Neutrophil (primary cell): ENCODE measurements around the gene ZNF146.
"Not testable (repeated sequence)": the region's sequence is repeated elsewhere in the genome, so short reads cannot be mapped to it uniquely, and the experiment has no call there.

Experiments
- H3K27ac ChIP-seq: fragments of 200-600 bp; sonication (generic); 2 replicates; pipeline ENCODE4 v1.5.1; 2016; ENCODE audit warnings: mild to moderate bottlenecking, moderate library complexity
- H3K27me3 ChIP-seq: fragments of 200-600 bp; sonication (generic); 2 replicates; pipeline ENCODE4 v1.6.0; 2016; ENCODE audit warnings: mild to moderate bottlenecking
- H3K36me3 ChIP-seq: fragments of 200-600 bp; sonication (generic); 2 replicates; pipeline ENCODE4 v1.5.1; 2017
- H3K4me1 ChIP-seq, 2 experiments: fragments of 200-600 bp in 1 of 2; sonication (generic) in 1 of 2; 1 replicate in 1 of 2; 2 replicates in 1 of 2; pipeline versions ENCODE4 v1.5.1 to v1.6.1; 2013 to 2016; ENCODE audit warnings: low read depth in 1 of 2, low read length in 1 of 2, mild to moderate bottlenecking in 1 of 2, moderate library complexity in 1 of 2; ENCODE audit not compliant: control insufficient read depth in 1 of 2, insufficient read depth in 1 of 2
- H3K4me3 ChIP-seq, 2 experiments: fragments of 200-600 bp in 1 of 2; sonication (generic) in 1 of 2; 1 replicate in 1 of 2; 2 replicates in 1 of 2; pipeline ENCODE4 v1.5.1; 2013 to 2016; ENCODE audit warnings: low read depth in 1 of 2, low read length in 1 of 2, mild to moderate bottlenecking in 1 of 2, moderate library complexity in 1 of 2
- H3K9me3 ChIP-seq: fragments of 200-600 bp; sonication (generic); 2 replicates; pipeline ENCODE4 v1.5.1; 2016
- CTCF ChIP-seq: fragments of 200-600 bp; sonication (generic); IDR thresholded peaks from 2 replicates; pipeline ENCODE4 v1.5.1; 2016; ENCODE audit warnings: antibody characterized with exemption

Gene ZNF146

GRCh38 chr19:36183245-36183628 is 31.7 kb upstream of the ZNF146 start:
- TF ChIP-seq CTCF = no peak
- Histone ChIP-seq H3K9me3 (no peaks in the 10 kb centered on the region), H3K4me1 (no peaks in the 10 kb centered on the region), H3K27me3 (no peaks in the 10 kb centered on the region), H3K27ac (no peak overlapping the region), H3K4me3 (no peak overlapping the region), H3K36me3 (peaks cover 12% of the 10 kb centered on the region)

- peaks cover 12% of the 10 kb centered on the region for H3K36me3 ChIP-seq
- not testable (repeated sequence) for H3K4me1 ChIP-seq, H3K27me3 ChIP-seq, H3K9me3 ChIP-seq, H3K4me3 ChIP-seq, H3K27ac ChIP-seq
Measured at GRCh38 chr19:36186722-36187121, 28.2 kb upstream of the ZNF146 start.

GRCh38 chr19:36196249-36196648 is 18.7 kb upstream of the ZNF146 start:
- Histone ChIP-seq H3K36me3 (peaks cover 14% of the 10 kb centered on the region), H3K9me3 (no peaks in the 10 kb centered on the region), H3K4me3 (no peak overlapping the region), H3K4me1 (no peaks in the 10 kb centered on the region), H3K27me3 (no peaks in the 10 kb centered on the region), H3K27ac (no peak overlapping the region)
- no peak for TF ChIP-seq CTCF

- no peaks in the 10 kb centered on the region for H3K27me3 ChIP-seq
- H3K4me1 ChIP-seq = no peaks in the 10 kb centered on the region
- H3K4me3 ChIP-seq = no peak overlapping the region
- no peak overlapping the region for H3K27ac ChIP-seq
- no peak for TF ChIP-seq CTCF
- no peaks in the 10 kb centered on the region for H3K9me3 ChIP-seq
- peaks cover 14% of the 10 kb centered on the region for H3K36me3 ChIP-seq
Measured at GRCh38 chr19:36198119-36198518, 16.8 kb upstream of the ZNF146 start.

- Histone ChIP-seq H3K4me3 (no peak overlapping the region), H3K27ac (no peak overlapping the region), H3K4me1 (no peaks in the 10 kb centered on the region), H3K27me3 (no peaks in the 10 kb centered on the region), H3K36me3 (no peaks in the 10 kb centered on the region), H3K9me3 (no peaks in the 10 kb centered on the region)
- no peak for TF ChIP-seq CTCF
Measured at GRCh38 chr19:36201684-36202083, 13.2 kb upstream of the ZNF146 start.

GRCh38 chr19:36203293-36203692 is 11.6 kb upstream of the ZNF146 start:
- no peak overlapping the region for H3K27ac ChIP-seq
- no peaks in the 10 kb centered on the region for H3K27me3 ChIP-seq
- no peak overlapping the region for H3K4me3 ChIP-seq
- TF ChIP-seq CTCF = no peak
- no peaks in the 10 kb centered on the region for H3K9me3 ChIP-seq
- H3K4me1 ChIP-seq = no peaks in the 10 kb centered on the region
- H3K36me3 ChIP-seq = no peaks in the 10 kb centered on the region
